K562 (cell line): ENCODE data around the gene S100A6. TPM values are rescaled to one million over a fixed set of nuclear protein-coding genes. Genes with fewer than 3 reads are reported as not detected.

Source experiments
- ATAC-seq: fragments of 200-7000 bp; cut with Tn5 transposase; 3 replicates; pipeline ENCODE4 v1.9.1; 2020; ENCODE audit warnings: moderate library complexity
- BruUV-seq: library from RNA; stranded (reverse); fragments of 400-500 nt; replicated peaks from 2 replicates; lab custom pipeline; 2021; lab: Mats Ljungman, UMichigan
- CTCF ChIA-PET: fragments of 300-600 bp; formaldehyde crosslinking; extraction: SDS; loops from one replicate; lab custom pipeline; 2021; ENCODE audit warnings: low intra/inter-chr PET ratio; lab: Yijun Ruan, JAX
- POLR2A ChIA-PET: fragments of 300-600, 350-650 bp; sonication (Branson Sonifier 250); formaldehyde crosslinking; extraction: SDS; loops from one replicate; lab custom pipeline; 2021; ENCODE audit warnings: antibody characterized with exemption, inconsistent platforms; lab: Yijun Ruan, JAX
- DNase-seq, 4 experiments: peaks; one replicate each; pipeline versions ENCODE4 v3.0.0 to v3.0.0-alpha.2; 2011 to 2018; ENCODE audit warnings: low spot score in 3 of 4, mixed read lengths in 3 of 4; ENCODE audit errors: extremely low read depth in 1 of 4
- FAIRE-seq: peaks from 2 replicates; lab custom pipeline; 2011; peaks lifted over from hg19 to GRCh38; lab: Jason Lieb, UNC
- H2AFZ ChIP-seq: 2 replicates; pipeline ENCODE4 v1.6.0; 2011; ENCODE audit warnings: low read depth, low read length, control low read depth, inconsistent platforms
- H3K27ac ChIP-seq: fragments of 200-600 bp; 3 replicates; pipeline ENCODE4 v1.8.0; 2011; ENCODE audit warnings: low read depth, mild to moderate bottlenecking, control low read depth, inconsistent platforms, low read length, moderate library complexity, mixed read lengths; ENCODE audit errors: extremely low read depth
- H3K27me3 ChIP-seq, 2 experiments: fragments of 300-600 bp in 1 of 2; 2 replicates in 1 of 2; 3 replicates in 1 of 2; pipeline versions ENCODE4 v1.6.0 to v1.8.0; 2011; ENCODE audit warnings: inconsistent platforms in 2 of 2, low read length in 2 of 2, mild to moderate bottlenecking in 1 of 2, mixed read lengths in 1 of 2, moderate library complexity in 1 of 2; ENCODE audit not compliant: control insufficient read depth in 2 of 2, insufficient read depth in 2 of 2
- H3K36me3 ChIP-seq: fragments of 300-600 bp; 3 replicates; pipeline ENCODE4 v1.8.0; 2011; ENCODE audit warnings: mild to moderate bottlenecking, low read length, inconsistent platforms; ENCODE audit not compliant: control insufficient read depth, insufficient read depth
- H3K4me1 ChIP-seq, 2 experiments: fragments of 200-600 bp in 1 of 2; replicated peaks in 1 of 2; 2 replicates in 1 of 2; 3 replicates in 1 of 2; pipeline versions ENCODE4 v1.5.1 to v1.8.0; 2011; ENCODE audit warnings: inconsistent platforms in 2 of 2, low read length in 2 of 2, mild to moderate bottlenecking in 1 of 2, mixed read lengths in 1 of 2, moderate library complexity in 1 of 2; ENCODE audit not compliant: control insufficient read depth in 2 of 2, insufficient read depth in 2 of 2
- H3K4me2 ChIP-seq: 2 replicates; pipeline ENCODE4 v1.6.1; 2011; ENCODE audit warnings: low read length, control low read depth, inconsistent platforms, mixed read lengths; ENCODE audit not compliant: insufficient read depth
- H3K4me3 ChIP-seq: fragments of 200-600 bp; sonication (generic), shearing (Covaris generic); 2 replicates; pipeline ENCODE4 v1.5.1; 2016; ENCODE audit warnings: control low read depth, inconsistent platforms
- H3K79me2 ChIP-seq: fragments of 200-600 bp; 3 replicates; pipeline ENCODE4 v1.8.0; 2011; ENCODE audit warnings: low read length, inconsistent platforms; ENCODE audit not compliant: control insufficient read depth, insufficient read depth
- H3K9ac ChIP-seq, 2 experiments: 2 replicates each; pipeline versions ENCODE4 v1.6.0 to v1.6.1; 2011; ENCODE audit warnings: low read depth in 2 of 2, low read length in 2 of 2, control low read depth in 1 of 2, inconsistent platforms in 1 of 2, mild to moderate bottlenecking in 1 of 2, mixed read lengths in 1 of 2; ENCODE audit not compliant: insufficient read depth in 1 of 2
- H3K9me1 ChIP-seq: one replicate; pipeline ENCODE4 v1.6.0; 2011; ENCODE audit warnings: inconsistent platforms, mild to moderate bottlenecking, low read length, moderate library complexity; ENCODE audit not compliant: control insufficient read depth, insufficient read depth
- H3K9me3 ChIP-seq: replicated peaks from 2 replicates; pipeline ENCODE4 v1.5.1; 2011; ENCODE audit warnings: low read depth, low read length, inconsistent platforms; ENCODE audit not compliant: control insufficient read depth, insufficient read depth
- H4K20me1 ChIP-seq: replicated peaks from 2 replicates; pipeline ENCODE4 v1.6.1; 2011; ENCODE audit warnings: low read length, inconsistent platforms, mixed read lengths; ENCODE audit not compliant: control insufficient read depth, insufficient read depth
- EGR1 ChIP-seq: fragments of 450-650 bp; conservative IDR thresholded peaks from 2 replicates; pipeline ENCODE4 v1.6.1; 2017; ENCODE audit warnings: mild to moderate bottlenecking
- FOXP1 ChIP-seq: sonication (generic); formaldehyde crosslinking; IDR thresholded peaks from 2 replicates; pipeline ENCODE4 v1.8.0; 2022; ENCODE audit warnings: mild to moderate bottlenecking, missing genetic modification reagents
- ZNF174 ChIP-seq: fragments of 250-450 bp; sonication (Bioruptor Pico); IDR thresholded peaks from 2 replicates; pipeline ENCODE4 v1.4.0; 2020; ENCODE audit warnings: mild to moderate bottlenecking
- ZNF23 ChIP-seq: fragments of 250-450 bp; sonication (Bioruptor Pico); IDR thresholded peaks from 2 replicates; pipeline ENCODE4 v1.4.0; 2020; ENCODE audit warnings: mild to moderate bottlenecking
- ZNF551 ChIP-seq: fragments of 250-450 bp; sonication (Bioruptor Pico); IDR thresholded peaks from 2 replicates; pipeline ENCODE4 v1.5.0; 2021; ENCODE audit warnings: mild to moderate bottlenecking, moderate library complexity
- WGBS: fragments of 100-300 bp; shearing (Covaris generic); methylation state at CpG from one replicate; pipeline ENCODE4 v1.1.6; 2016; ENCODE audit warnings: low coverage, mixed read lengths; ENCODE audit not compliant: insufficient coverage; ENCODE audit errors: missing lambda C conversion rate; 5-methylcytosine and 5-hydroxymethylcytosine counted together
- in situ Hi-C: fragments of 300-500 bp; cut with MboI; formaldehyde crosslinking; loops from 4 replicates; pipeline ENCODE4 v1.15.0; 2018; ENCODE audit warnings: inconsistent platforms, mixed read lengths
- intact Hi-C: fragments of 100-400 bp; cut with micrococcal nuclease; formaldehyde crosslinking; loops from 2 replicates; pipeline ENCODE4 v1.14.2; 2022
- polyA plus RNA-seq, 8 experiments: library from polyadenylated mRNA; depleted of rRNA in 4 of 8; stranded (reverse) in 5 of 8; unstranded in 3 of 8; fragments of >200 nt; fragmentation: Nextera tagmentation in 2 of 8; fragmentation: Illumina TruSeq in 1 of 8; extraction: Ambion mirVana in 2 of 8; extraction: Trizol in 1 of 8; gene quantifications; 2 replicates each; pipeline versions ENCODE4 v1.2.1 to v1.2.3, GENCODE V29; 2011 to 2014; ENCODE audit warnings: inconsistent platforms in 1 of 8, missing spikeins in 1 of 8
- total RNA-seq, 7 experiments: library from RNA; depleted of rRNA in 6 of 7; stranded (reverse); fragments of >200 nt in 6 of 7; fragmentation: Illumina TruSeq in 2 of 7; extraction: Trizol in 2 of 7; gene quantifications; 2 replicates each; pipeline versions ENCODE4 v1.2.1 to v1.2.3, GENCODE V29; 2011 to 2021; ENCODE audit warnings: low replicate concordance in 1 of 7
- TF ChIP-seq, protein P1 (sequence below): sonication (generic); formaldehyde crosslinking; IDR thresholded peaks from 2 replicates; pipeline ENCODE4 v1.9.0; 2022; ENCODE audit warnings: mild to moderate bottlenecking, missing genetic modification reagents
- TF ChIP-seq, protein P2 (sequence below), 2 experiments: fragments of 150-350 bp in 1 of 2; IDR thresholded peaks; 2 replicates each; pipeline ENCODE4 v1.6.1; 2012 to 2016; ENCODE audit warnings: low read depth in 2 of 2, low read length in 2 of 2, mild to moderate bottlenecking in 1 of 2, moderate library complexity in 1 of 2
- TF ChIP-seq, protein P3 (sequence below), 2 experiments: fragments of 450-650 bp in 1 of 2; IDR thresholded peaks; 2 replicates each; pipeline ENCODE4 v1.6.1; 2011 to 2017; ENCODE audit warnings: low read depth in 2 of 2, antibody characterized with exemption in 1 of 2, borderline replicate concordance in 1 of 2, low read length in 1 of 2, mild to moderate bottlenecking in 1 of 2, mixed read lengths in 1 of 2; ENCODE audit not compliant: control insufficient read depth in 1 of 2

Gene S100A6
- total and polyA plus RNA-seq, 9 of the 15 experiments (the other 6 are each of a cell fraction or from before 2014, with no cell fraction given): 9.8 to 66.5 (median 23.2) TPM

DNA sequence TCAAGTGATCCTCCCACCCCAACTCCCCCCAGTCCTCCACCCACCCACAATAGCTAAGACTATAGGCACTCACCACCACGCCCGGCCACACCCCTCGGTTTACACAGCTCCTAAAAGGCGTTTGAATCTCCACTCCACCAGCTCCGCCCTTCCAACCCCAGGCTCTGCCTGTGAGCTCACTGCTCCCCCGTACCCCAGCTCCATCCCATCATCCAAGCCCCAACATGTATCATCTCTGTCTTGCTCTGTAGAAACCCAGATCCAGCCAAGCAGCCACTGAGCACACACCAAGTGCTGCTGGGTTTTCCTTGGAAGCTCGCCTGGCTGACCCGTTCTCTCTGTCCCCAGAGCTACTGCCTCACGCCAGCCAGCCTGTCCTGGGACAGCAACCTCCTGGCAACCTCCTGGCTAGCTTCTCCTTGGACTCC, 41.8 kb upstream of the S100A6 start:
- FAIRE-seq: no peak
- no TSS peak for BruUV-seq
- intact Hi-C loops (no loop called here), in situ Hi-C loops (no loop called here)
- ChIA-PET POLR2A (interaction anchor here (0.6 to 1.1 kb wide), 8 partner anchors 14 to 56 kb away, joined by 3 to 4 read pairs (median 3); partner anchors contain the start of gene CHTOP), CTCF (no interaction called here)
- peak in 1 of 4 experiments; percentile 35 for DNase-seq
- no peak overlapping the region for H3K4me3 ChIP-seq
- no peaks in the 10 kb centered on the region for H3K9me1 ChIP-seq
- TF ChIP-seq ZNF551 (CRISPR knock-in tag) (no peak), EGR1 (0 out of 2 replicates have a peak, but pooled peaks have one; percentile 15)
- no peak overlapping the region; the same call in 1 of the 2 replicates for H3K4me2 ChIP-seq
- H4K20me1 ChIP-seq: no peaks in the 10 kb centered on the region
- H3K79me2 ChIP-seq: no peaks in the 10 kb centered on the region
- H3K27ac ChIP-seq: no peak overlapping the region
- no peaks in the 10 kb centered on the region for H3K9me3 ChIP-seq
- H3K36me3 ChIP-seq: no peaks in the 10 kb centered on the region
- ATAC-seq: peak; percentile 71
- no peaks in the 10 kb centered on the region for H3K27me3 ChIP-seq
- 1% methylated on average over 9 of the region's 9 CpGs for WGBS
- H3K9ac ChIP-seq: peak overlapping the region in 1 of 2 experiments; percentile 78; a peak in 1 of 4 replicates
- H2AFZ ChIP-seq: no peak overlapping the region
- peaks cover 0 to 5% of the 10 kb centered on the region in 2 experiments; a peak in 2 of 5 replicates for H3K4me1 ChIP-seq

DNA sequence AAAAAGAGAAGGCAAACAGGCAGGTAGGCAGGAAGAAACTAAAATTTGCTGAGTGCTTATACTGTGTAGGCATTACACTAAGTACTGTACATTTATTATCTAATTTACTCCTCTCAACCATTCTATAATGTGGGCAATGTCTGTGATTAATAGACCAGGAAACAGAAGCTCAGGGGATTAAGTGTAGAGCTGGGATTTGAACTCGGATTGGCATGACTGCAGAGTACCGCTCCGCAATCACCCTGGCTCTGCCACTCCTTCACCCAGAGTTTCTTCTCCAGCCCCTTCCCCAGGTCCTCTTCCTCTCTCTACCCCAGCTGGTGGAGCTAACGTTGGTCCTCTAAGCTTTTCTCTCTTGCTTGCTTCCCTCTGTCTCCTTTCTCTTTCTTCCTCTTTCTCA, 41.3 kb upstream of the S100A6 start:
- no peak overlapping the region for H3K4me3 ChIP-seq
- ChIA-PET POLR2A (interaction anchor here (0.6 to 1.1 kb wide), 7 partner anchors 14 to 57 kb away, joined by 3 to 4 read pairs (median 3); partner anchors contain the start of gene CHTOP), CTCF (no interaction called here)
- H3K27ac ChIP-seq: no peak overlapping the region
- H3K9ac ChIP-seq: no peak overlapping the region; a peak in 1 of 4 replicates
- H2AFZ ChIP-seq: no peak overlapping the region
- in situ Hi-C loops: no loop called here
- peaks cover 0 to 5% of the 10 kb centered on the region in 2 experiments; a peak in 2 of 5 replicates for H3K4me1 ChIP-seq
- H3K9me1 ChIP-seq: no peaks in the 10 kb centered on the region
- no peak for DNase-seq
- 4% methylated on average over 4 of the region's 4 CpGs for WGBS
- no peak for ATAC-seq
- H3K4me2 ChIP-seq: no peak overlapping the region
- intact Hi-C loops: no loop called here
- no peaks in the 10 kb centered on the region for H3K27me3 ChIP-seq
- no peaks in the 10 kb centered on the region for H3K36me3 ChIP-seq
- H3K9me3 ChIP-seq: no peaks in the 10 kb centered on the region
- FAIRE-seq: no peak
- H4K20me1 ChIP-seq: no peaks in the 10 kb centered on the region
- no peaks in the 10 kb centered on the region for H3K79me2 ChIP-seq
- no TSS peak for BruUV-seq
- no peak for TF ChIP-seq ZNF174 (CRISPR knock-in tag)
- no peak for TF ChIP-seq FOXP1 (CRISPR knock-in tag)
- TF ChIP-seq, protein P1, sequence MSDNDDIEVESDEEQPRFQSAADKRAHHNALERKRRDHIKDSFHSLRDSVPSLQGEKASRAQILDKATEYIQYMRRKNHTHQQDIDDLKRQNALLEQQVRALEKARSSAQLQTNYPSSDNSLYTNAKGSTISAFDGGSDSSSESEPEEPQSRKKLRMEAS (CRISPR knock-in tag): no peak
- TF ChIP-seq, protein P2, sequence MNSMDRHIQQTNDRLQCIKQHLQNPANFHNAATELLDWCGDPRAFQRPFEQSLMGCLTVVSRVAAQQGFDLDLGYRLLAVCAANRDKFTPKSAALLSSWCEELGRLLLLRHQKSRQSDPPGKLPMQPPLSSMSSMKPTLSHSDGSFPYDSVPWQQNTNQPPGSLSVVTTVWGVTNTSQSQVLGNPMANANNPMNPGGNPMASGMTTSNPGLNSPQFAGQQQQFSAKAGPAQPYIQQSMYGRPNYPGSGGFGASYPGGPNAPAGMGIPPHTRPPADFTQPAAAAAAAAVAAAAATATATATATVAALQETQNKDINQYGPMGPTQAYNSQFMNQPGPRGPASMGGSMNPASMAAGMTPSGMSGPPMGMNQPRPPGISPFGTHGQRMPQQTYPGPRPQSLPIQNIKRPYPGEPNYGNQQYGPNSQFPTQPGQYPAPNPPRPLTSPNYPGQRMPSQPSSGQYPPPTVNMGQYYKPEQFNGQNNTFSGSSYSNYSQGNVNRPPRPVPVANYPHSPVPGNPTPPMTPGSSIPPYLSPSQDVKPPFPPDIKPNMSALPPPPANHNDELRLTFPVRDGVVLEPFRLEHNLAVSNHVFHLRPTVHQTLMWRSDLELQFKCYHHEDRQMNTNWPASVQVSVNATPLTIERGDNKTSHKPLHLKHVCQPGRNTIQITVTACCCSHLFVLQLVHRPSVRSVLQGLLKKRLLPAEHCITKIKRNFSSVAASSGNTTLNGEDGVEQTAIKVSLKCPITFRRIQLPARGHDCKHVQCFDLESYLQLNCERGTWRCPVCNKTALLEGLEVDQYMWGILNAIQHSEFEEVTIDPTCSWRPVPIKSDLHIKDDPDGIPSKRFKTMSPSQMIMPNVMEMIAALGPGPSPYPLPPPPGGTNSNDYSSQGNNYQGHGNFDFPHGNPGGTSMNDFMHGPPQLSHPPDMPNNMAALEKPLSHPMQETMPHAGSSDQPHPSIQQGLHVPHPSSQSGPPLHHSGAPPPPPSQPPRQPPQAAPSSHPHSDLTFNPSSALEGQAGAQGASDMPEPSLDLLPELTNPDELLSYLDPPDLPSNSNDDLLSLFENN (IDR thresholded peaks at IDR 0.05; ENCODE audit: low read depth in 2 of 2, low read length in 2 of 2): no peak
- TF ChIP-seq, protein P3, sequence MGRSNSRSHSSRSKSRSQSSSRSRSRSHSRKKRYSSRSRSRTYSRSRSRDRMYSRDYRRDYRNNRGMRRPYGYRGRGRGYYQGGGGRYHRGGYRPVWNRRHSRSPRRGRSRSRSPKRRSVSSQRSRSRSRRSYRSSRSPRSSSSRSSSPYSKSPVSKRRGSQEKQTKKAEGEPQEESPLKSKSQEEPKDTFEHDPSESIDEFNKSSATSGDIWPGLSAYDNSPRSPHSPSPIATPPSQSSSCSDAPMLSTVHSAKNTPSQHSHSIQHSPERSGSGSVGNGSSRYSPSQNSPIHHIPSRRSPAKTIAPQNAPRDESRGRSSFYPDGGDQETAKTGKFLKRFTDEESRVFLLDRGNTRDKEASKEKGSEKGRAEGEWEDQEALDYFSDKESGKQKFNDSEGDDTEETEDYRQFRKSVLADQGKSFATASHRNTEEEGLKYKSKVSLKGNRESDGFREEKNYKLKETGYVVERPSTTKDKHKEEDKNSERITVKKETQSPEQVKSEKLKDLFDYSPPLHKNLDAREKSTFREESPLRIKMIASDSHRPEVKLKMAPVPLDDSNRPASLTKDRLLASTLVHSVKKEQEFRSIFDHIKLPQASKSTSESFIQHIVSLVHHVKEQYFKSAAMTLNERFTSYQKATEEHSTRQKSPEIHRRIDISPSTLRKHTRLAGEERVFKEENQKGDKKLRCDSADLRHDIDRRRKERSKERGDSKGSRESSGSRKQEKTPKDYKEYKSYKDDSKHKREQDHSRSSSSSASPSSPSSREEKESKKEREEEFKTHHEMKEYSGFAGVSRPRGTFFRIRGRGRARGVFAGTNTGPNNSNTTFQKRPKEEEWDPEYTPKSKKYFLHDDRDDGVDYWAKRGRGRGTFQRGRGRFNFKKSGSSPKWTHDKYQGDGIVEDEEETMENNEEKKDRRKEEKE (IDR thresholded peaks at IDR 0.05; ENCODE audit: borderline replicate concordance in 1 of 2, control insufficient read depth in 1 of 2, low read depth in 2 of 2, low read length in 1 of 2): no peak
- TF ChIP-seq ZNF23: no peak
